Fibroblast of upper back skin (primary cell): ENCODE data around the gene TAF6L.
A peak's percentile ranks its signal among the peaks of the same experiment; 100 is the strongest.
"Not testable (repeated sequence)": the region's sequence is repeated elsewhere in the genome, so short reads cannot be mapped to it uniquely, and the experiment has no call there.

ENCODE experiments used
- DNase-seq: peaks from one replicate; pipeline ENCODE4 v3.0.0-alpha.2; 2013

TAF6L gene

GRCh38 chr11:62757846-62758788 is 13.1 kb upstream of the TAF6L start:
- no peak for DNase-seq

GRCh38 chr11:62760867-62761227 is 10.3 kb upstream of the TAF6L start:
- not testable (repeated sequence) for DNase-seq

GRCh38 chr11:62770778-62771143 is 435 bp upstream of the TAF6L start:
- DNase-seq = peak; percentile 11

GRCh38 chr11:62774407-62774806 is 3.2 kb downstream of the TAF6L start:
- DNase-seq = no peak

GRCh38 chr11:62775646-62776045 is 4.5 kb downstream of the TAF6L start:
- DNase-seq = no peak

- no peak for DNase-seq
Measured at GRCh38 chr11:62777389-62777788, 6.2 kb downstream of the TAF6L start.

- no peak for DNase-seq
Measured at GRCh38 chr11:62778441-62778840, 7.2 kb downstream of the TAF6L start.

GRCh38 chr11:62782753-62783152 is 11.6 kb downstream of the TAF6L start:
- no peak for DNase-seq

GRCh38 chr11:62786318-62787004 is 15.3 kb downstream of the TAF6L start:
- DNase-seq = peak; percentile 76

- peak; percentile 98 for DNase-seq
Measured at GRCh38 chr11:62787005-62787759, 16.0 kb downstream of the TAF6L start, which contains the start of gene TMEM179B. TMEM179B (plus strand) TSS chr11:62787402; CDS start chr11:62787432, 30 bp downstream.

- DNase-seq = no peak
Measured at GRCh38 chr11:62788991-62789390, 17.8 kb downstream of the TAF6L start.

GRCh38 chr11:62789576-62789975 is 18.4 kb downstream of the TAF6L start:
- DNase-seq = no peak

- peak; percentile 74 for DNase-seq
Measured at GRCh38 chr11:62791501-62792201, 20.5 kb downstream of the TAF6L start, which contains the start of gene TMEM223. TMEM223 (minus strand) TSS chr11:62792006; CDS start chr11:62791994, 12 bp downstream.

- no peak for DNase-seq
Measured at GRCh38 chr11:62792202-62792575, 21.0 kb downstream of the TAF6L start.

GRCh38 chr11:62794201-62794775 is 23.1 kb downstream of the TAF6L start:
- DNase-seq = no peak

- DNase-seq = no peak
Measured at GRCh38 chr11:62796281-62796680, 25.1 kb downstream of the TAF6L start.

GRCh38 chr11:62799486-62799885 is 28.3 kb downstream of the TAF6L start:
- DNase-seq = no peak

GRCh38 chr11:62801071-62801470 is 29.9 kb downstream of the TAF6L start:
- DNase-seq = no peak

GRCh38 chr11:62804310-62805075 is 33.3 kb downstream of the TAF6L start:
- DNase-seq = peak; percentile 16

- DNase-seq = peak; percentile 91
Measured at GRCh38 chr11:62805076-62805892, 34.1 kb downstream of the TAF6L start, which contains the start of gene NXF1. NXF1 (minus strand) TSS chr11:62805440; CDS start chr11:62805356, 84 bp downstream.
